SU-DHL-6 (cell line): ENCODE measurements around the gene TFDP2.

Source experiments
- CTCF ChIP-seq: fragments of 200-600 bp; sonication (generic); IDR thresholded peaks from one replicate; pipeline ENCODE4 v1.5.1; 2017; ENCODE audit warnings: antibody characterized with exemption, mild to moderate bottlenecking, low read length, moderate library complexity; ENCODE audit not compliant: insufficient read depth, poor library complexity, severe bottlenecking
- EZH2phosphoT487 ChIP-seq: fragments of 200-600 bp; sonication (generic), shearing (Covaris generic); conservative IDR thresholded peaks from 2 replicates; pipeline ENCODE4 v1.6.1; 2018; ENCODE audit warnings: mild to moderate bottlenecking, antibody characterized with exemption, low read length, moderate library complexity, mixed read lengths

GRCh38 chr3:141939759-141940158 is 209.6 kb downstream of the TFDP2 start:
- TF ChIP-seq CTCF (no peak), EZH2phosphoT487 (no peak)
